Stimulated activated CD4-positive, alpha-beta T cell treated with anti-CD3 and anti-CD28 coated beads, Interleukin-2, amount 100 ng/mL, for 48 hours (primary cell): ENCODE data around the gene SULF2.

Source experiments
- DNase-seq, 2 donors: peaks; one replicate each; pipeline ENCODE4 v3.0.0-alpha.2; 2020

The SULF2 gene

GRCh38 chr20:47642118-47642517 lies 143.2 kb downstream of the SULF2 start:
- no peak for DNase-seq

- DNase-seq = no peak
Observed at GRCh38 chr20:47638851-47639250, 146.4 kb downstream of the SULF2 start.

- no peak for DNase-seq
Observed at GRCh38 chr20:47635256-47635655, 150.0 kb downstream of the SULF2 start.

- DNase-seq = no peak
Observed at GRCh38 chr20:47631078-47631477, 154.2 kb downstream of the SULF2 start.

- no peak for DNase-seq
Observed at GRCh38 chr20:47629907-47630306, 155.4 kb downstream of the SULF2 start.

GRCh38 chr20:47627540-47627939 lies 157.7 kb downstream of the SULF2 start:
- no peak for DNase-seq

GRCh38 chr20:47623206-47623605 lies 162.1 kb downstream of the SULF2 start:
- no peak for DNase-seq

GRCh38 chr20:47622118-47622665 lies 163.1 kb downstream of the SULF2 start:
- no peak for DNase-seq

GRCh38 chr20:47620808-47621805 lies 164.2 kb downstream of the SULF2 start:
- no peak for DNase-seq

GRCh38 chr20:47618479-47618878 lies 166.8 kb downstream of the SULF2 start:
- no peak for DNase-seq

GRCh38 chr20:47614703-47615309 lies 170.5 kb downstream of the SULF2 start:
- no peak for DNase-seq

GRCh38 chr20:47612670-47613069 lies 172.6 kb downstream of the SULF2 start:
- no peak for DNase-seq

GRCh38 chr20:47611785-47612184 lies 173.5 kb downstream of the SULF2 start:
- no peak for DNase-seq

- no peak for DNase-seq
Observed at GRCh38 chr20:47610945-47611250, 174.4 kb downstream of the SULF2 start.

- peak; percentile 50 to 61 for DNase-seq
Observed at GRCh38 chr20:47610247-47610944, 174.9 kb downstream of the SULF2 start.

GRCh38 chr20:47609001-47609400 lies 176.3 kb downstream of the SULF2 start:
- DNase-seq = no peak
